Measurements from ENCODE around the gene YIF1A. TPM values are rescaled to one million over a fixed set of nuclear protein-coding genes. Genes with fewer than 3 reads are reported as not detected.
A peak's percentile ranks its signal among the peaks of the same experiment; 100 is the strongest.

Gene YIF1A
- total and polyA plus RNA-seq, 2 experiments from 2014 or later: 222 to 259 TPM

DNA sequence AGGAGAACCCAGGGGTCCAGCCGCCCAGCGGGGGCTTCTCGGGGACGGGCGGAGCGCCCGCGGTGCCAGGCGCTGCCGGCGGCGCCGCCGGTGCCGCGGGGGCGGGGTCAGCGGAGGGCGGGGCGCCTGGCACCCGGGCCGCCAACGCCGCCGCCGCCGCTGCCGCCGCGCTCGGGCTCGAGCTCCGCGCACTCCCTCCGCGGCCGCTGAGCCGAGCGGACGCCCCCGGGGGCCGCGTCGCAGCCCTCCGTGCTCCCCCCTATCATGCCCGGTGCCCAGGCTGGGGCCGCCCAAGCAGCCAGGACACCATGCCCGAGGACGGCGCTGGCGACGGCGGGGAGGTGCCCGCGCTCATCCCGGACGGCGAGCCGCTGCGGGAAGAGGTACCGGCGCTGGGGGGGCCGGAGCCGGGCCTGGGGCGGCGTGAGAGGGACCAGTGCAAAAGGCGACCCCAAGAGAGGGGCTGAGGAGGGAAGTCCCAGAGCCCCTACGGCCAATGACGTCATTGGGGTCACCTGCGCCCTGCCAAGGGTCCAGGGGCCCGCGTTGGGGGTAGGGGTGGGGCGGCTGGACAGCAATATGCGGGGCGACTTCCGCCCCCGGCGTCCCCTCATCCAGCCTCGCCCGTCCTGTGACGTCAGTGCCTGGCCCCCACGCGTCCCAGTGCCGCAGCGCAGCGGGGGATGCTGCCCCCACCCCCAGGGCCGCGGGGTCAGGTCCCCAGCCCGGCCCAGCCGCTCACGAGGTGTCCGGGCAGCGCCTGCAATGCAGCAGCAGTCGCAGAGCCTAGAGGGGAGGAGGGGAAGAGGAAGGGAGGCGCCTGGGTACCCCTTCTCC is 3.0 kb upstream of the YIF1A start, which contains the start of gene TMEM151A:
TSS of gene TMEM151A (plus strand) at position 189 of the 837 bp plus-strand sequence. CDS start at position 309, 120 bp downstream.
- Histone ChIP-seq H3K9me3 (ENCODE audit: low read depth) (no peaks in the 10 kb centered on the region), H2AFZ (no peak within 1 kb of the TSS), H4K20me1 (ENCODE audit: insufficient read depth) (no peaks in the 10 kb centered on the region), H3K4me3 (peak within 1 kb of the TSS; percentile 51), H3K27me3 (replicated peaks; ENCODE audit: insufficient read depth) (peaks cover 11% of the 10 kb centered on the region), H3F3A (ENCODE audit: insufficient read depth) (0 out of 2 replicates have a peak, but pooled peaks cover 10% of the 10 kb centered on the region), H3K27ac (no peak within 1 kb of the TSS), H3K79me2 (ENCODE audit: insufficient read depth) (peaks cover 18% of the 10 kb centered on the region), H3K9me2 (ENCODE audit: insufficient read depth) (no peaks in the 10 kb centered on the region), H3K4me1 (ENCODE audit: insufficient read depth) (peaks cover 13% of the 10 kb centered on the region; the same call in 1 of the 2 replicates), H3K36me3 (ENCODE audit: low read depth) (no peaks in the 10 kb centered on the region), H3K4me2 (ENCODE audit: unreplicated experiment) (peak within 1 kb of the TSS; percentile 29), H3K9ac (no peak within 1 kb of the TSS)
- DNase-seq: peak; percentile 35
- no peak for TF ChIP-seq EZH2 (IDR thresholded peaks at IDR 0.05; ENCODE audit: insufficient read depth, poor library complexity, severe bottlenecking)
- no peak for TF ChIP-seq EZH2phosphoT487 (IDR thresholded peaks at IDR 0.05; ENCODE audit: insufficient read depth, low read depth)
- WGBS, 2 experiments (ENCODE audit: low coverage in 1 of 2, low lambda C conversion rate in 2 of 2, missing lambda C conversion rate in 2 of 2): 4 to 5% methylated on average over 47 to 58 of the region's 95 CpGs
- in situ Hi-C loops (cut with MboI): no loop called here

- Histone ChIP-seq H2AFZ (no peak overlapping the region), H3K4me3 (peak overlapping the region; percentile 51; the same call in 1 of the 2 replicates), H3K79me2 (ENCODE audit: insufficient read depth) (peaks cover 24% of the 10 kb centered on the region), H3F3A (ENCODE audit: insufficient read depth) (0 out of 2 replicates have a peak, but pooled peaks cover 10% of the 10 kb centered on the region), H3K4me2 (ENCODE audit: unreplicated experiment) (no peak overlapping the region), H3K9me3 (ENCODE audit: low read depth) (no peaks in the 10 kb centered on the region), H3K4me1 (ENCODE audit: insufficient read depth) (peaks cover 14% of the 10 kb centered on the region; the same call in 1 of the 2 replicates), H3K36me3 (ENCODE audit: low read depth) (no peaks in the 10 kb centered on the region), H3K9ac (no peak overlapping the region), H3K27me3 (replicated peaks; ENCODE audit: insufficient read depth) (peaks cover 11% of the 10 kb centered on the region), H4K20me1 (ENCODE audit: insufficient read depth) (no peaks in the 10 kb centered on the region), H3K9me2 (ENCODE audit: insufficient read depth) (no peaks in the 10 kb centered on the region), H3K27ac (no peak overlapping the region)
- TF ChIP-seq EZH2phosphoT487 (IDR thresholded peaks at IDR 0.05; ENCODE audit: insufficient read depth, low read depth): no peak
- TF ChIP-seq EZH2 (IDR thresholded peaks at IDR 0.05; ENCODE audit: insufficient read depth, poor library complexity, severe bottlenecking): peak; percentile 66
- 23 to 32% methylated on average over 9 to 15 of the region's 16 CpGs for WGBS, 2 experiments (ENCODE audit: low coverage in 1 of 2, low lambda C conversion rate in 2 of 2, missing lambda C conversion rate in 2 of 2)
- DNase-seq: no peak
- in situ Hi-C loops (cut with MboI): no loop called here
These were observed 2.4 kb upstream of the YIF1A start for GRCh38 chr11:66291303-66291705.

DNA sequence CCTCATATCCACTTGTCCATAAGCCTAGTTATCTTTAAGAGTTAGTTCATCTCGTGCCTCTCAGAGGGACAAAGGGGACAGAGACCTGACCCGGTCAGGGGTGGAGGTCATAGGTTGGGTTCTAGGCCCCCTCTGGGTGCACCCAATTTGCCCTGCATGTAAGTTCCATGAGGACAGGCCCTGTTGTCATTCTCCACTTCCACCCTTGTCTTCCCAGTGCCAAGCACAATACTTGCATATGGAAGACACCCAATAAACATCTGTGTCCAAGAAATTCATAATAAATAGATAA is 1.3 kb upstream of the YIF1A start:
- Histone ChIP-seq H3K9ac (no peak overlapping the region), H3F3A (ENCODE audit: insufficient read depth) (0 out of 2 replicates have a peak, but pooled peaks cover 10% of the 10 kb centered on the region), H3K9me2 (ENCODE audit: insufficient read depth) (no peaks in the 10 kb centered on the region), H3K4me1 (ENCODE audit: insufficient read depth) (peaks cover 14% of the 10 kb centered on the region; the same call in 1 of the 2 replicates), H3K4me2 (ENCODE audit: unreplicated experiment) (no peak overlapping the region), H3K36me3 (ENCODE audit: low read depth) (no peaks in the 10 kb centered on the region), H3K79me2 (ENCODE audit: insufficient read depth) (peaks cover 34% of the 10 kb centered on the region), H2AFZ (no peak overlapping the region), H4K20me1 (ENCODE audit: insufficient read depth) (no peaks in the 10 kb centered on the region), H3K4me3 (no peak overlapping the region), H3K9me3 (ENCODE audit: low read depth) (no peaks in the 10 kb centered on the region), H3K27me3 (replicated peaks; ENCODE audit: insufficient read depth) (peaks cover 11% of the 10 kb centered on the region), H3K27ac (no peak overlapping the region)
- DNase-seq: no peak
- 96 to 98% methylated on average over 2 of the region's 2 CpGs for WGBS, 2 experiments (ENCODE audit: low coverage in 1 of 2, low lambda C conversion rate in 2 of 2, missing lambda C conversion rate in 2 of 2)
- in situ Hi-C loops (cut with MboI): no loop called here
- TF ChIP-seq EZH2 (IDR thresholded peaks at IDR 0.05; ENCODE audit: insufficient read depth, poor library complexity, severe bottlenecking) (no peak), EZH2phosphoT487 (IDR thresholded peaks at IDR 0.05; ENCODE audit: insufficient read depth, low read depth) (no peak)

DNA sequence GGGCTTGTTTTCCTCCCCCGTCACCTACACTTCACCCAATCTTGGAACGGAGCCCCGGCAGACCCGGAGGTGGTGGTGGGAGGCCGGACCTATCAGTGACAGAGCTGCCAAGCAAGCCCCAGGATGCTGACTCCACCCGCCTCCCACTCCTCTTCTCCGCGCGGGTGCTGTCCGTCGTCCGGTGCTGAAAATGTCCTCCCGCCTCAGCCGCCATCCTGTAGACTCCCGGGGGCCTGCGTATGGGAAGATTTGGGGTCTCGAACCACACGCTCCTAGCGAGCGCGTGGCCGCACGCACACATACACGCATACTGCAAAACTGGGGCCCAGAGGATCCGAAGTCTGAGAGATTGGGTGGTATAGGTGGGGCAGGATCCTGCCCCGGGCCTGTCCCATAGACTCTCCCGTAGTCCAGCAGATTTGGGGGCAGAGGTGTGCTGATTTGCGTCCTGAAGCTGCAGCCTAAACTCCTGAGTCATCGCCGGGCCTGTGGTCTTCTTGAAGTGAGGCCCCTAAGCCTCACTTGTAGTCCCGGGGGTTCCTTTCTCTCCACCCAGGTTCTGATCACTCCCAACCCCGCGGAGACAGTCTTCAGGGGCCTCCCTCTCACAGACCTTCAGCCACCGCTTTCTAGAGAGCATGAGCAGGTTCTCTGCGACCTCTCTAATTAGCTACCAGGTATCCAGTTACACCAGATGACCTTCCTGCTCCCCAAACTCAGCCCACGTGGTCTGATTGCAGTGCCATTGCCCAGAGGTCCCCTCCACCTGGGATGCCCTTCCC is 796 bp upstream of the YIF1A start:
- in situ Hi-C loops (cut with MboI): no loop called here
- peaks cover 39% of the 10 kb centered on the region for H3K79me2 ChIP-seq (ENCODE audit: insufficient read depth)
- TF ChIP-seq EZH2 (IDR thresholded peaks at IDR 0.05; ENCODE audit: insufficient read depth, poor library complexity, severe bottlenecking): no peak
- TF ChIP-seq EZH2phosphoT487 (IDR thresholded peaks at IDR 0.05; ENCODE audit: insufficient read depth, low read depth): no peak

More for the DNA sequence above, 796 bp upstream of the YIF1A start:
- H3K9ac ChIP-seq: peak overlapping the region; percentile 97
- 12 to 14% methylated on average over 33 to 35 of the region's 36 CpGs for WGBS, 2 experiments (ENCODE audit: low coverage in 1 of 2, low lambda C conversion rate in 2 of 2, missing lambda C conversion rate in 2 of 2)
- H4K20me1 ChIP-seq (ENCODE audit: insufficient read depth): no peaks in the 10 kb centered on the region
- H3K4me3 ChIP-seq: peak overlapping the region; percentile 95
- H3K27ac ChIP-seq: peak overlapping the region; percentile 99
- H3K36me3 ChIP-seq (ENCODE audit: low read depth): no peaks in the 10 kb centered on the region
- 0 out of 2 replicates have a peak, but pooled peaks cover 10% of the 10 kb centered on the region for H3F3A ChIP-seq (ENCODE audit: insufficient read depth)
- peak; percentile 86 for DNase-seq
- peaks cover 14% of the 10 kb centered on the region; the same call in 1 of the 2 replicates for H3K4me1 ChIP-seq (ENCODE audit: insufficient read depth)
- H3K27me3 ChIP-seq (replicated peaks; ENCODE audit: insufficient read depth): peaks cover 11% of the 10 kb centered on the region
- H3K4me2 ChIP-seq (ENCODE audit: unreplicated experiment): peak overlapping the region; percentile 91
- no peaks in the 10 kb centered on the region for H3K9me3 ChIP-seq (ENCODE audit: low read depth)
- H2AFZ ChIP-seq: peak overlapping the region; percentile 62
- H3K9me2 ChIP-seq (ENCODE audit: insufficient read depth): no peaks in the 10 kb centered on the region
